ENCODE data around the gene PTPRD.

GRCh38 chr9:8772302-8772701, 1840.5 kb downstream of the PTPRD start:
- no peak for TF ChIP-seq JUN (CRISPR knock-in tag; IDR thresholded peaks at IDR 0.05)
- TF ChIP-seq ZBTB21 (CRISPR knock-in tag; IDR thresholded peaks at IDR 0.05; ENCODE audit: borderline replicate concordance) = no peak
- TF ChIP-seq ZNF671 (CRISPR knock-in tag; IDR thresholded peaks at IDR 0.05) = no peak
- no peak for TF ChIP-seq CTCF (IDR thresholded peaks at IDR 0.05)
- TF ChIP-seq MAX (CRISPR knock-in tag; IDR thresholded peaks at IDR 0.05) = no peak
- no peak for TF ChIP-seq CREB1 (CRISPR knock-in tag; IDR thresholded peaks at IDR 0.05)
- TF ChIP-seq NFATC4 (CRISPR knock-in tag; IDR thresholded peaks at IDR 0.05) = no peak
- no peak for TF ChIP-seq TCF7 (CRISPR knock-in tag; IDR thresholded peaks at IDR 0.05; ENCODE audit: low read depth)
- no peak for TF ChIP-seq HMGA2 (CRISPR knock-in tag; IDR thresholded peaks at IDR 0.05)
